Hair follicular keratinocyte (primary cell): ENCODE results near the gene SLC25A3. TPM values are rescaled to one million over a fixed set of nuclear protein-coding genes. Genes with fewer than 3 reads are reported as not detected.

Experiments used
- total RNA-seq: library from RNA; depleted of rRNA; stranded (reverse); fragments of >200 nt; gene quantifications from 2 replicates; pipeline ENCODE4 v1.2.3, GENCODE V29; 2015

Gene SLC25A3
- 650 and 698 TPM in 2 replicates for total RNA-seq

DNA sequence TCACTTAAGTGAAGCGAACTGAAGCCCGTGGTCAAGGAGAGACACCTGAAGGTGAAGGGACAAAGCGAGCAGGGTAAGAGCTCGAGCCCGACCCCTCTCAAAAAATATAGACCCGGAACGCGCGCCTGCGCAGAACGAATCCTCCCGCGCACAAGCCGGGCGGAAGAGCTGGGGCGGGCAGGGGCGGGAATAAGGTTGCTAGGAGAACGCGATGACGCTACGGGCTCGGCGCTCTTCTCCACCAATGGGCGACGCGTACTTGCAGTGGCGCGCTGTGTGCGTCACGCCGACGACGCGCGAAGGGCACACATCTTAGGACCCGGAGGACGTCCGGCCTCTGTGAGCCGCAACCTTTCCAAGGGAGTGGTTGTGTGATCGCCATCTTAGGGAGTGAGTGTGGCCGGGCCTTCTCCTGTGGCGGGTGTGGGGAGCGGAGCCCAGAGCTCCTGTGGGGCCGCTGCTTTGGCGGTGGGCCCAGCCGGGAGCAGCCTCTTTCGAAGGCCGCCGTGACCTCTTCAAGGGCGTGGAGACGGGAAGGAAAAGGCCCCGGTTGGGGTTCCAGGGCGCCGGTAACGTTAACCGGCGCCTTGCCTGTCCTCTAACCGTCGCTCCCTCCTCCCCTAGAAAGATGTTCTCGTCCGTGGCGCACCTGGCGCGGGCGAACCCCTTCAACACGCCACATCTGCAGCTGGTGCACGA is at the start of gene SLC25A3:
SLC25A3 (plus strand) TSS at position 336 of the 699 bp plus-strand sequence; CDS start at position 629, 293 bp downstream.

DNA sequence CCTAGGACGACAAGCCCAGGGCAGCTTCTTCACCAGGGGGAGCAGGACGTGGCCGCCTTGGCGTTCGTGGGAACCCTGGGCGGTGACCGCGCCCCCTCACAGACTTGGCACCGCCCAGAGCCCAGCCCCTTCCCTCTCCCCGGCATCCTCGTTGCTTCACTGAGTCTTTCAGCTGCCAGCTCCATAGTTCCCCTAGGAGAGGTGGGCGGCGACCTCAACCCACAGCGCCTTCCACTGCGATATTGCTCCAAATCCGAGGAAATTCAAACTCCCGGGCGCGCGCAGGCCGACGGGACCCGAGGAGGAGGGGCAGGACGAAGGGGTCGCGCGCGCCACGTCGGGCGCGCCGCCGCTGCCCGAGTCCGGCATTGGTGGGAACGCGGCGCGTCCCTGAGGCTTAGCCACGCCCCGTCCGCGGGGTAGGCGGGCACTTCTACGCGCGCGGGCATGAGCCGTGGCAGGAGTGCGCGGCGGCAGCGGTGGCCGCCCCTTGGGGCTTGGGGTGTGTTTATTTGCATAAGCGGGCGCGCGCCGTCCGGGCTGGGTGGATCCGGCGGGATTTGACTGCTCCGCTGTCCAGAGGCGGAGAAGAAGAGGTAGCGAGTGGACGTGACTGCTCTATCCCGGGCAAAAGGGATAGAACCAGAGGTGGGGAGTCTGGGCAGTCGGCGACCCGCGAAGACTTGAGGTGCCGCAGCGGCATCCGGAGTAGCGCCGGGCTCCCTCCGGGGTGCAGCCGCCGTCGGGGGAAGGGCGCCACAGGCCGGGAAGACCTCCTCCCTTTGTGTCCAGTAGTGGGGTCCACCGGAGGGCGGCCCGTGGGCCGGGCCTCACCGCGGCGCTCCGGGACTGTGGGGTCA is 51.5 kb downstream of the SLC25A3 start, which contains the start of the genes APAF1 and IKBIP:
APAF1 (plus strand) TSS at position 579 of the 860 bp plus-strand sequence. CDS start 3,070 bp downstream, outside the sequence.
IKBIP (minus strand) TSS at position 77 of the 860 bp plus-strand sequence. CDS start 87 bp downstream, outside the sequence.

Other genes with a start within 250 kb of the SLC25A3 start
- 45.7 and 94.4 TPM in 2 replicates for gene TMPO, start 78.1 kb upstream of the SLC25A3 start, total RNA-seq
- 51.9 and 59.0 TPM in 2 replicates for gene IKBIP, start 51.1 kb downstream of the SLC25A3 start, total RNA-seq
- 10.1 and 17.8 TPM in 2 replicates for gene APAF1, start 51.6 kb downstream of the SLC25A3 start, total RNA-seq